Left lobe of liver (tissue), 2 donors: Measurements from ENCODE around the gene ABHD14A. TPM values are rescaled to one million over a fixed set of nuclear protein-coding genes. Genes with fewer than 3 reads are reported as not detected.
A peak's percentile ranks its signal among the peaks of the same experiment; 100 is the strongest.

ENCODE experiments used
- ATAC-seq: fragments of 200-7000 bp; cut with Tn5 transposase; one replicate; pipeline ENCODE4 v1.9.1; 2020; ENCODE audit warnings: mild to moderate bottlenecking, moderate library complexity
- DNase-seq: peaks from one replicate; pipeline ENCODE4 v3.0.0-alpha.2; 2020; ENCODE audit warnings: low spot score
- total RNA-seq: library from RNA; stranded (reverse); gene quantifications from one replicate; pipeline ENCODE4 v1.2.1, GENCODE V29; 2021
- donor health status: DM: no; HTN: no; CAD: no; lungs with moderate emphysema.
- donor health status: DM: no; HTN: yes; CAD: no.

ABHD14A gene
- total RNA-seq, 1 donor from 2014 or later = 13.8 TPM

- DNase-seq = no peak
- ATAC-seq = no peak
Observed at GRCh38 chr3:51940648-51941462, 34.0 kb upstream of the ABHD14A start.

GRCh38 chr3:51941463-51941797, 33.4 kb upstream of the ABHD14A start:
- DNase-seq (no peak), ATAC-seq (no peak)

DNA sequence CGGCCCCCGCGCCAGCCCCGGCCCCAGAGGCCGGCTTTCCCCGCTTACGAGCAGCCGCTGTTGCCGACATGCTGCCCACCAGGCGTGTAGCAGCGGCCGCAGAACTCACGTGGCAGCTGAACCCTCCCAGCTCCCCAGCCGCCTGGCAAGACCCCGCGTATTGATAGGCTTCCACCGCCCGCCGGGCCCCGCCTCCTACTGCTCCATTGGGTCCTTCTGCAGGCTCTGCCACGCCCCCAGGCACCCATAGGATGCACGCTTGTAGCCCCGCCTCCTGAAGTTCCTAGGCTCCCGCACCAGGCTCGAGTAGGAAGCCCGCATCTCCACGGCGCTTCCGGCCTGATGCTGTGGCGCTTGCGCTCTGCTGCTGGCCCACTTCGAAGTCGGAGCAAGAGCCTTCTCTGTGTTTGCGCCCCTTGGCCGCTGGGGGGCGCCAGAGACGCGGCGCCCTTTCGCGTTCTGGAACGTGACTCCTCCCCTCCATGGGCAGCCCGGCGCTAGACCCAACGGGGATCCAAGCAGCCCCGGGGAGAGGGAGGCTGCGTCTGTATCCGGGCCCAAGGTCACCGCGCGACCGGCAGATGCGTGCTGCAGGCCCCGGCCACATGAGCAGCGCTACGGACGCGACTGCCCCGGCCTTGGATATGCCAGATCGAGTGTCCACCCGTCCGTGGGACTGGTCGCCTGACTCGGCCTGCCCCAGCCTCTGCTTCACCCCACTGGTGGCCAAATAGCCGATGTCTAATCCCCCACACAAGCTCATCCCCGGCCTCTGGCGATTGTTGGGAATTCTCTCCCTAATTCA, 32.9 kb upstream of the ABHD14A start, which contains the start of the genes PARP3 and RRP9:
PARP3 (plus strand) TSS at position 566 of the 805 bp plus-strand sequence. CDS start 993 bp downstream, outside the sequence.
RRP9 (minus strand) TSS at position 107 of the 805 bp plus-strand sequence; CDS start at position 70, 37 bp downstream.
- DNase-seq = peak; percentile 100
- ATAC-seq = peak; percentile 88

- ATAC-seq (peak; percentile 60), DNase-seq (peak; percentile 71)
Observed at GRCh38 chr3:51942603-51943450, 32.0 kb upstream of the ABHD14A start.

GRCh38 chr3:51943451-51944391, 31.1 kb upstream of the ABHD14A start:
- ATAC-seq (no peak), DNase-seq (no peak)

GRCh38 chr3:51944451-51945021, 30.3 kb upstream of the ABHD14A start:
- DNase-seq = no peak
- ATAC-seq = no peak

- ATAC-seq = no peak
- DNase-seq = no peak
Observed at GRCh38 chr3:51945031-51945840, 29.6 kb upstream of the ABHD14A start.

DNA sequence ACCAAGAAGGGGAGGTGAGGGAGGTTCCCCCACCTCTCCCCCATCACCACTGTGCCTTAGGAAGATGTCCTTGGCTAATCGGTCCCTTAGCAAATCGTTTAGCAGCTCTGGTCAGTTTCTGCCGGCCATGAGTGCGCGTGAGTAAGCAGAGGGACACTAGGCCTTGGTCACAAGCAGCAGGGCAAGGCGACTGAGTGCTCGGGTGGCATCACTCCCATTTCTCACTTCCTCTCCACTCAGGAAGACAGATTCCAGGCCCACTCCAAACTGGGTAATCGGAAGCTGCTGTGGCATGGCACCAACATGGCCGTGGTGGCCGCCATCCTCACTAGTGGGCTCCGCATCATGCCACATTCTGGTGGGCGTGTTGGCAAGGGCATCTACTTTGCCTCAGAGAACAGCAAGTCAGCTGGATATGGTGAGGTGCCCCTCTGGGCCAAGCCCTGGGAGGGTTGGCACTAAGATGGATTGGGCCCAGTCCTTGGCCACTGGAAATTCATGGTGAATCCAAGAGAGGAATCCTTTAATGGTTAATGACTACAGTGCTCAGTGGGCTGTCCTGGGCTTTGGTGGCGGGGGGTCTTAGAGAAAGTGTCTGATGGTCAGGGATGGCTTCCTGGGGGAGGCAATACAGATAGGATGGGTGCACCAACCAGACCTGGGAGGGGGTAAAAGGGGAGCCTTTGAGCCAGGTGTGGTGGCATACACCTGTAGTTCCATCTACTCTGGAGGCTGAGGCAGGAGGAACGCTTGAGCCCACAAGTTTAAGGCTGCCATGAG, 28.7 kb upstream of the ABHD14A start:
- no peak for DNase-seq
- no peak for ATAC-seq

GRCh38 chr3:51946796-51947195, 28.1 kb upstream of the ABHD14A start:
- no peak for ATAC-seq
- DNase-seq = no peak

GRCh38 chr3:51947215-51947900, 27.5 kb upstream of the ABHD14A start:
- ATAC-seq (no peak), DNase-seq (no peak)

- DNase-seq (no peak), ATAC-seq (no peak)
Observed at GRCh38 chr3:51948016-51948580, 26.8 kb upstream of the ABHD14A start.

- ATAC-seq (no peak), DNase-seq (no peak)
Observed at GRCh38 chr3:51949121-51949520, 25.7 kb upstream of the ABHD14A start.

- DNase-seq = no peak
- no peak for ATAC-seq
Observed at GRCh38 chr3:51950899-51951298, 24.0 kb upstream of the ABHD14A start.

- ATAC-seq = no peak
- DNase-seq = no peak
Observed at GRCh38 chr3:51953445-51953844, 21.4 kb upstream of the ABHD14A start.

DNA sequence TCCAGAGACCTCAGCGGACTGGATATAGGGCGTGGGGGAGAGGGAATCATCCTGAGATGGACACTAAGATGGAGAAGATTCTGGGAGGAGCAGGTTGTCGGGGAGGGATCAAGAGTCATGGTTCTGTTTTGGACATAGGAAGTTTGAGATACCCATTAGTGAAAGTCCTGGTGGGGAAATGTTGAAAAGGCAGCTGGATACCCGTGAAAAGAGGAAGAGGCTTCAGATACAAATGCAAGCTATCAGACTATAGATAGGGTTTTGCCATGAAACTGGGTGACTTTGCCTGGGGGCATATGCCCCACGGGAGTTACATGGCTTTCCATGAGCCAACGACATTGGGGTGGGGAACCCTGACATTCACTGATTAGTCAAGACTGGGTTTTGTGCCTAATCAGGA, 20.8 kb upstream of the ABHD14A start:
- DNase-seq = no peak

DNA sequence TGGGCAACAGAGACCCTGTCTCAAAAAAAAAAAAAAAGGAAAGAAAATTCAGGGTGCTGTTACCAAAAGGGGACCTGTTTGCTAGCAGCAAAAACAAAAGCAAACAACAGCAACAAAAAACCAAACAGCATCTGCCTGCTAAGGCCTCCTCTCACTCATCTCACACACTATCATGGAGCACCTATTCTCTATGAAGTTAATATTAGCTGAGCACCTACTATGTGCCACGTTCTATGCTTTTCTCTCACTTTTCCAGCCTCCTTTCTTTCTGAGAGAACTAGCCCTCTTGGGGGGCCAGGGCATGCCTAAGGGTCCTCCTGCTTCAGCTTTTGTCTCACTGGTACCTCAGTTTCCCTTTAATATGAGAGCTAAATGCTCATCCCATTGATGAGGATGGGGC, 20.2 kb upstream of the ABHD14A start:
- DNase-seq = no peak
- no peak for ATAC-seq

More for the DNA sequence above, 20.8 kb upstream of the ABHD14A start:
- no peak for ATAC-seq
